Esophagus squamous epithelium (tissue), 4 donors: ENCODE measurements around the gene SEPTIN5.

Experiments
- POLR2A ChIP-seq, 4 donors: fragments of 450-650 bp; IDR thresholded peaks; one replicate each; pipeline ENCODE4 v1.6.1; 2017; ENCODE audit warnings: antibody characterized with exemption in 4 of 4, mild to moderate bottlenecking in 4 of 4, moderate library complexity in 3 of 4
- TF ChIP-seq, protein P1 (sequence below), 6 experiments: fragments of 450-650 bp in 4 of 6; fragments of 200-600 bp in 2 of 6; sonication (generic) in 2 of 6; IDR thresholded peaks; one replicate each; pipeline ENCODE4 v1.5.1; 2016 to 2019; ENCODE audit warnings: antibody characterized with exemption in 6 of 6, mild to moderate bottlenecking in 4 of 6, moderate library complexity in 4 of 6

DNA sequence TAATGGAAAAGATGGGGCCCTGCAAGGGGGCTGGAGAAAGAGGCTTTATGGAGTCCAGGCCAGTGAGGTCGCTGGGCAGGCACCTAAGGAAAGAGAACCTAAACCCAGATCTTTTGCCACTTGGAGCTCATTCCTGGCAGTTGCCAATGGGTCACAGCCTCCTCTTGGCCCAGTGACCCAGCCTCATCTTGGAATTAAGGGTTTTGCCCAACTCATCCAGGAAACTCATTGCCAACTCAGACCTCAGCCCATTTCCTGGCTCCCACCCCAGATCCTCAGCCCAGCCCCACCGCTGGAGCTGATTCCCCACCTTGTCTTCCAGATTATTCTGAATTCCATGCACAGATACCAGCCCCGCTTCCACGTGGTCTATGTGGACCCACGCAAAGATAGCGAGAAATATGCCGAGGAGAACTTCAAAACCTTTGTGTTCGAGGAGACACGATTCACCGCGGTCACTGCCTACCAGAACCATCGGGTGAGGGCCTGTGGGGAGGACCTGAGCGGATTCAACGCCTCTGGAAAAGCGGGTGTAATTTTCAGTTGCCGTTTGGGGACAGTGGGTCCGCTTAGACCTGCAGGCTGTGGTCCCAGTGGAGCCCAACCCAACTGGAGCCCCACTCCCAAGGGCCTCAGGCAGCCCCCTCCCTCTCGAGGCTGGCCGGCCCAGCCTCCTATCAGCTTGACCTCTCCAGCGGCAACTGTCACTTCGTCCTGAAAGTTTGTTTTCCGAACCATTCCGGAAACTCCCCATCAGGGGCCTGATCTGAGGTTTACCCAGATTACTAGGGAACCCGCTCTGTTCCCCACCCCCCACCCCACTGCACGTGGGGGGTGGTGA is 50.6 kb downstream of the SEPTIN5 start:
- TF ChIP-seq POLR2A (IDR thresholded peaks at IDR 0.05) = no peak
- TF ChIP-seq, protein P1, sequence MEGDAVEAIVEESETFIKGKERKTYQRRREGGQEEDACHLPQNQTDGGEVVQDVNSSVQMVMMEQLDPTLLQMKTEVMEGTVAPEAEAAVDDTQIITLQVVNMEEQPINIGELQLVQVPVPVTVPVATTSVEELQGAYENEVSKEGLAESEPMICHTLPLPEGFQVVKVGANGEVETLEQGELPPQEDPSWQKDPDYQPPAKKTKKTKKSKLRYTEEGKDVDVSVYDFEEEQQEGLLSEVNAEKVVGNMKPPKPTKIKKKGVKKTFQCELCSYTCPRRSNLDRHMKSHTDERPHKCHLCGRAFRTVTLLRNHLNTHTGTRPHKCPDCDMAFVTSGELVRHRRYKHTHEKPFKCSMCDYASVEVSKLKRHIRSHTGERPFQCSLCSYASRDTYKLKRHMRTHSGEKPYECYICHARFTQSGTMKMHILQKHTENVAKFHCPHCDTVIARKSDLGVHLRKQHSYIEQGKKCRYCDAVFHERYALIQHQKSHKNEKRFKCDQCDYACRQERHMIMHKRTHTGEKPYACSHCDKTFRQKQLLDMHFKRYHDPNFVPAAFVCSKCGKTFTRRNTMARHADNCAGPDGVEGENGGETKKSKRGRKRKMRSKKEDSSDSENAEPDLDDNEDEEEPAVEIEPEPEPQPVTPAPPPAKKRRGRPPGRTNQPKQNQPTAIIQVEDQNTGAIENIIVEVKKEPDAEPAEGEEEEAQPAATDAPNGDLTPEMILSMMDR (IDR thresholded peaks at IDR 0.05) = no peak
